H54 (cell line): Measurements from ENCODE around the gene LEFTY2.
"Not testable (repeated sequence)": the region's sequence is repeated elsewhere in the genome, so short reads cannot be mapped to it uniquely, and the experiment has no call there.

Source experiments
- DNase-seq: peaks from one replicate; pipeline ENCODE4 v3.0.0; 2011; ENCODE audit warnings: low spot score, mixed read lengths; ENCODE audit not compliant: insufficient read length
- FAIRE-seq: peaks from 3 replicates; lab custom pipeline; 2011; peaks lifted over from hg19 to GRCh38; lab: Jason Lieb, UNC
- POLR2A ChIP-seq: IDR thresholded peaks from 2 replicates; pipeline ENCODE4 v1.6.1; 2011; ENCODE audit warnings: low read depth, mild to moderate bottlenecking, low read length

LEFTY2 gene

DNA sequence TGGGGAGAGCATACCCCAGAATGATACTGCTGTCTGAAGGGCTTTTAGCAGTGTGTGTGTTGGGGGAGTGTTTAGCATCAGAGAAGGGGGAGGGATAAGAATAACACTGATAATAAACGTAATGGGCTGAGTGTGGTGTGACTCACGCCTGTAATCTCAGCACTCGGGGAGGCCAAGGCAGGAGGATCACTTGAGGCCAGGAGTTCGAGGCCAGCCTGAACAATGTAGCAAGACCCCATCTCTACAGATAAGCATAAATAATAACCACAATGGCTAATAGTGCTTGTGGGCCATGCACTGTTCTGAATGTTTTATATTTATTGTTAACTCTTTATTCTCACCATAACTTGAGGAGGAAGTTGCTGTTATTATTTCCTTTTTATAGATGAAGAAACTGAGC, 2.6 kb upstream of the LEFTY2 start:
- no peak for DNase-seq
- no peak for FAIRE-seq
- no peak for TF ChIP-seq POLR2A

- no peak for TF ChIP-seq POLR2A
- no peak for FAIRE-seq
- no peak for DNase-seq
These were observed 1.6 kb upstream of the LEFTY2 start for GRCh38 chr1:225942574-225942973.

DNA sequence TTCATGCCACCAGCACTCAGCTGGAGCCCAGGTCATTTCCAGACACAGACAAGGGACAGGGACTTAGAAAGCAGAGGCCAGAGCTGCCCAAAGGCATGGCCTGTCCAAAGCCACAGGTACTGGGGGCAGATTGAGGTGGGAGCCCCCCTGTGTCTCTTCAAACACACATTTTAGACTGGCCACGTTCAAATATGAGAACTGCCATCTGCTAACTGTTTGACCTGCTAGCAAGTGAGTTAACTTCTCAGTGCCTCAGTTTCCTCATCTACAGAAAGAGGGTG, 862 bp upstream of the LEFTY2 start:
- TF ChIP-seq POLR2A = no peak
- FAIRE-seq = no peak

DNA sequence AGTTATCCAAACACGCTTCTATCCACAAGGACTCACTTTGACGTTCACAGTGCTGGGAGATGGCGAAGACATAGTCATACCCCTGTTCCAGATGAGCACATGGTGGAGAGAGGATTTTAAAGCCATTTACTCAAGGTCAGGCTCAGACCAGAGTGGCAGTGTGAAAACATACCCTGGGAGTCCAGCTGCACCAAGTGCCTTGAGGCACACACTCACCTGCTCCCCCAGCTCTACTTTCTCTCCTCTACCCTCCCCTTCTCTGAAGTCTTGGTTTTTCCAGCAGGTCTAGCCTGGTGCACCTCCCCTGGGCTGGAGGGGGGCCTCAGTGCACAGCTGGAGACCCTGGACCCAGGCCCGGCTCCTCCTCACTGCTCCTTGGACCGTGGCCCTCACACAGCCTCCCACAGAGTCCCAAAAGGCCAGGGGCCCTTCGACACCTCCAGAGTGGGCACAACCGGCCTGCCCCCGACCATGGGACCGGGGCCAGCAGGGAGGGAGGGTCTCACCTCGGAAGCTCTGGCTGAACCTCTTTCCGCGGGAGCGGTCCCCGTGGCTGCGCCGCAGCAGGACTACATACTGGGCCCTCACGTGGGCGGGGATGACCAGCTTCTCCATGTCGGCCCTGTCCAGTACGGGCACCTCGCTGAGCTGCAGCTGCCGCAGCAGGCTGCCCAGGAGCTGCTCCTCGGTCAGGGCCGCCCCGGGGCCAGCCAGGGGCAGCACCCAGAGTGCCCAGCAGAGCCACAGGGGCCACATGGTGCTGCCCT, 452 bp downstream of the LEFTY2 start:
- no peak for TF ChIP-seq POLR2A
- FAIRE-seq (no peak), DNase-seq (no peak)

More for the DNA sequence above, 862 bp upstream of the LEFTY2 start:
- DNase-seq = no peak

DNA sequence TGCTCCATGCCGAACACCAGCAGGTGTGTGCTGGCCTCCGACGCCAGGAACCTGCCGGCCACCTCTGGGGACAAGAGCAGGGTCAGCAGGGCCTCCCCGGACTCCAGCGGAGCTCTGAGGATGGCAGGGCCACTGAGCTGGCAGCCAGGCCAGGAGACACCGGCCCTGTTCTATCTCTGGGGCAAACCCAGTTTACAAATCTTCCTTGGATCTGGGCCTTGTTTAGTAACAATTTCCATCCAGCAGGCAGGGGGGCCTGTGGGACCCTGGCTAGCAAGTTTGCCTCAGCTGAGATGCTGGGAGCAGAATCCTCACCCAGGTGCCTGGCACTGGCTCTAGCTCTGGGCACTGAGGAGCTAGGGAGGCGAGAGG, 1.1 kb downstream of the LEFTY2 start:
- FAIRE-seq, DNase-seq: not testable (repeated sequence)

- not testable (repeated sequence) for FAIRE-seq, DNase-seq
These were observed 1.7 kb downstream of the LEFTY2 start for GRCh38 chr1:225939097-225939938.

- FAIRE-seq (no peak), DNase-seq (no peak)
- TF ChIP-seq POLR2A = no peak
These were observed 3.7 kb downstream of the LEFTY2 start for GRCh38 chr1:225937048-225937968.

- no peak for TF ChIP-seq POLR2A
- DNase-seq = no peak
- no peak for FAIRE-seq
These were observed 4.5 kb downstream of the LEFTY2 start for GRCh38 chr1:225936523-225936922.

GRCh38 chr1:225936086-225936485, 4.9 kb downstream of the LEFTY2 start:
- FAIRE-seq = not testable (repeated sequence)

GRCh38 chr1:225934711-225935110, 6.3 kb downstream of the LEFTY2 start:
- FAIRE-seq (no peak), DNase-seq (no peak)
- no peak for TF ChIP-seq POLR2A

More at GRCh38 chr1:225936086-225936485, 4.9 kb downstream of the LEFTY2 start:
- DNase-seq = not testable (repeated sequence)

- FAIRE-seq (no peak), DNase-seq (no peak)
- TF ChIP-seq POLR2A = no peak
These were observed 7.9 kb downstream of the LEFTY2 start for GRCh38 chr1:225933072-225933471.

DNA sequence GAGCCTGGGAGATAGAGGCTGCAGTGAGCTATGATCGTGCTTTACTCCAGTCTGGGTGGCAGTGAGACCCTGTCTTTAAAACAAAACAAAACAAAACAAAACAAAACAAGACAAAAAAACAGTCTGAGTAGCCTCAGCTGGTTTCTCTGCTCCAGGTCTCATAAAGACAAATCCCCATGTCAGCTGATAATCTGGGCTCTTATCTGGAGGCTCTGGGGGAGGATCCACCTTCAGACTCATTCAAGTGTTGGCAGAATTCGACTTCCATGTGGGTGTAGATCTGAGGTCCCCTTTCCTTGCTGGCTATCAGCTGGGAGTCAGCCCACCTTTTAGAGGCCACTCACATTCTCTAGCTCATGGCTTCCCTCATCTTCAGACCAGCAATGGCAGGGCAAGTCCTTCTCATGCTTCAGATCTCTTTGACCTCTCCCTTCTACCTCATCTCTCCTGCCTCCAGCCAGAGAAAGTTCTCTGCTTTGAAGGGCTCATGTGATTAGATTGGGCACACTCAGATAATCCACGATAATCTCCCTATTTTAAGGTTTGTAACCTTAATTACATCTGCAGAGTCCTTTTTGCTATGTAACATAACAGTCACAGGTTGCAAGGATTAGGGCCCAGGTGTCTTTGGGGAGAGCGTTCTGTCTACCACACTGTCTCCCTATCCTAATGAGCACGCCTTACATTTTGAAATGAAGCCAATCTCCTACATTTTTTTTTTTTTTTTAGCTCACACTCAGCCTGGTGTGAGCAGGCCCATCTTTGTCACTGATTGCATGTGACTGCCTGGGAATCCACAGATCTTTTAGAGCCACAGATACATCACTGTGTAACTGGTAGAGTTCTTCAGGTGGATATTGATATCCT, 9.5 kb downstream of the LEFTY2 start:
- DNase-seq (no peak), FAIRE-seq (no peak)
- TF ChIP-seq POLR2A = no peak

DNA sequence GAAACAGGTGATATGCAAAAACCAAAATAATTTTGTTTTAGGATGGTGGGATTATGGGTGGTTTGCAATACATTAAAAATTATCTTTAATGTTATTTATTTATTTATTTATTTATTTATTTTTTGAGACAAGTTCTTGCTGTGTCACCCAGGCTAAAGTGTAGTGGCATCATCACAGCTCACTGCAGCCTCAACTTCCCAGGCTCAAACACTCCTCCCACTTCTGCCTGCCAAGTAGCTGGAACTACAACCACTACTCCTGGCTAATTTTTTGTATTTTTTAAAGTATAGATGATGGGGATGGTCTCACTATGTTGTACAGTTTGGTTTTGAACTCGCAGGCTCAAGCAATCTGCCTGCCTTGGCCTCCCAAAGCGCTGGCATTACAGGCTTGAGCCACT, 10.5 kb downstream of the LEFTY2 start:
- TF ChIP-seq POLR2A = no peak
- FAIRE-seq = no peak
- no peak for DNase-seq

DNA sequence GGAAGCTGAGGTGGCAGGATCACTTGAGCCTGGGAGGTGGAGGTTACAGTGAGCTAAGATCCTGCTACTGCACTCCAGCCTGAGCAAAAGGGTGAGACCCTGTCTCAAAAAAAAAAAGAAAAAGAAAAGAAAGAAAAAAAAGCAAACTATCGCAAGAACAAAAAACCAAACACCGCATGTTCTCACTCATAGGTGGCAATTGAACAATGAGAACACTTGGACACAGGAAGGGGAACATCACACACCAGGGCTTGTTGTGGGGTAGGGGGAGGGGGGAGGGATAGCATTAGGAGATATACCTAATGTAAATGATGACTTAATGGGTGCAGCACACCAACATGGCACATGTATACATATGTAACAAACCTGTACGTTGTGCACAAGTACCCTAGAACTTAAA, 11.6 kb downstream of the LEFTY2 start:
- FAIRE-seq = not testable (repeated sequence)

More for the DNA sequence above, 11.6 kb downstream of the LEFTY2 start:
- not testable (repeated sequence) for DNase-seq
